Measurements from ENCODE around the gene ZEB1. TPM values are rescaled to one million over a fixed set of nuclear protein-coding genes. Genes with fewer than 3 reads are reported as not detected.
A peak's percentile ranks its signal among the peaks of the same experiment; 100 is the strongest.

Gene ZEB1
- total and polyA plus RNA-seq, 2 of the 4 experiments (the other 2 are of a cell fraction): 23.7 to 108 TPM

GRCh38 chr10:31314256-31315150 lies 4.5 kb upstream of the ZEB1 start:
- Histone ChIP-seq H4K8ac (ENCODE audit: low read depth in 2 of 2, low read length in 2 of 2) (peak overlapping the region; percentile 86 to 94), H4K5ac (ENCODE audit: low read depth, low read length) (peak overlapping the region; percentile 82), H4K20me1 (ENCODE audit: insufficient read depth, low read length) (no peaks in the 10 kb centered on the region), H2AK9ac (replicated peaks; ENCODE audit: low read depth, low read length, poor library complexity) (peak overlapping the region; percentile 38), H2BK20ac (ENCODE audit: low read depth, low read length) (peak overlapping the region; percentile 98), H3K23ac (ENCODE audit: low read depth, low read length) (peak overlapping the region; percentile 96), H3K9me3 (ENCODE audit: control insufficient read depth, insufficient read depth, low read length) (0 out of 2 replicates have a peak, but pooled peaks cover 2% of the 10 kb centered on the region), H3K79me1 (ENCODE audit: low read depth in 1 of 2, low read length in 2 of 2) (peaks cover 14 to 49% of the 10 kb centered on the region in 2 experiments), H3K4me2 (ENCODE audit: low read depth, low read length) (peak overlapping the region; percentile 65), H2BK5ac (ENCODE audit: low read depth, low read length, poor library complexity, severe bottlenecking) (peak overlapping the region; percentile 86), H3K4ac (ENCODE audit: low read depth, low read length) (peak overlapping the region; percentile 86), H3K14ac (replicated peaks; ENCODE audit: low read depth, low read length) (peak overlapping the region; percentile 74), H4K91ac (ENCODE audit: insufficient read depth, low read depth, low read length) (peak overlapping the region; percentile 91), H3K9ac (ENCODE audit: low read depth, low read length) (peak overlapping the region; percentile 48; the same call in 1 of the 2 replicates), H3K56ac (ENCODE audit: extremely low read depth, insufficient read depth, low read length) (peak overlapping the region; percentile 87), H2AK5ac (ENCODE audit: low read depth, low read length) (peak overlapping the region; percentile 98), H3K18ac (ENCODE audit: low read depth, low read length) (peak overlapping the region; percentile 59), H3K4me3 (ENCODE audit: insufficient read depth, low read depth, low read length) (no peak overlapping the region), H3K27me3 (ENCODE audit: control insufficient read depth, insufficient read depth, low read length) (no peaks in the 10 kb centered on the region), H3K27ac (ENCODE audit: insufficient read depth, low read length) (peak overlapping the region; percentile 28), H3K4me1 (ENCODE audit: control insufficient read depth, insufficient read depth, low read length) (peaks cover 7% of the 10 kb centered on the region), H2AFZ (replicated peaks; ENCODE audit: low read length, poor library complexity) (no peak overlapping the region), H3K36me3 (ENCODE audit: control insufficient read depth, insufficient read depth, low read length) (no peaks in the 10 kb centered on the region), H3K9me1 (ENCODE audit: insufficient read depth, low read length) (peaks cover 10% of the 10 kb centered on the region), H2BK15ac (ENCODE audit: low read depth, low read length) (peak overlapping the region; percentile 98; the same call in 2 of the 3 replicates), H2BK120ac (ENCODE audit: low read depth, low read length) (peak overlapping the region; percentile 97)
- no CpG with 5 or more reads among the region's 8 CpGs for WGBS, 2 experiments (ENCODE audit: extremely low coverage in 2 of 2, insufficient read length in 1 of 2)
- ChIA-PET POLR2A (ENCODE audit: unreplicated experiment) (no interaction called here), CTCF (no interaction called here)
- intact Hi-C loops (cut with micrococcal nuclease): loop anchor here (5.0 kb wide), 1 partner anchor 177 kb away; no protein-coding TSS in a partner anchor
- DNase-seq (no peak), ATAC-seq (ENCODE audit: low read depth) (no peak)
- dilution Hi-C loops (cut with HindIII; ENCODE audit: low sequenced_read_pairs, unreplicated experiment): no loop called here
- no TSS peak for BruUV-seq (replicated peaks)
- in situ Hi-C loops (cut with MboI; ENCODE audit: low sequenced_read_pairs): loop anchor here (10.0 kb wide), 1 partner anchor 540 kb away; no protein-coding TSS in a partner anchor
- TF ChIP-seq CHD1 (IDR thresholded peaks at IDR 0.05; ENCODE audit: low read depth, low read length): no peak
- TF ChIP-seq SMC3 (IDR thresholded peaks at IDR 0.05; ENCODE audit: low read depth, low read length): no peak
- no peak for TF ChIP-seq ELK1 (IDR thresholded peaks at IDR 0.05; ENCODE audit: borderline replicate concordance, low read depth, low read length)
- no peak for TF ChIP-seq RFX5 (IDR thresholded peaks at IDR 0.05; ENCODE audit: low read depth, low read length)
- no peak for TF ChIP-seq BHLHE40 (IDR thresholded peaks at IDR 0.05; ENCODE audit: low read depth, low read length)
- TF ChIP-seq POLR2A (IDR thresholded peaks at IDR 0.05; ENCODE audit: low read depth, low read length): no peak
- no peak for TF ChIP-seq MXI1 (IDR thresholded peaks at IDR 0.05; ENCODE audit: borderline replicate concordance, low read depth, low read length)
- no peak for TF ChIP-seq MAZ (IDR thresholded peaks at IDR 0.05; ENCODE audit: borderline replicate concordance, low read depth, low read length)
- TF ChIP-seq MAFK (IDR thresholded peaks at IDR 0.05; ENCODE audit: low read depth, low read length): no peak
- TF ChIP-seq FOS (IDR thresholded peaks at IDR 0.05; ENCODE audit: low read depth, low read length): no peak
- TF ChIP-seq RCOR1 (IDR thresholded peaks at IDR 0.05; ENCODE audit: insufficient replicate concordance, low read length): no peak
- no peak for TF ChIP-seq NFE2L2 (IDR thresholded peaks at IDR 0.05; ENCODE audit: low read depth, low read length)
- TF ChIP-seq USF2 (IDR thresholded peaks at IDR 0.05; ENCODE audit: low read depth, low read length): no peak
- TF ChIP-seq CEBPB (IDR thresholded peaks at IDR 0.05; ENCODE audit: low read depth, low read length): no peak
